HG03342 (cell line): ENCODE measurements around the gene TNNT3.

Experiments
- ATAC-seq: cut with Tn5 transposase; IDR thresholded peaks from one replicate; pipeline ENCODE4 v1.9.1; 2021; ENCODE audit warnings: mild to moderate bottlenecking, moderate library complexity; ENCODE audit not compliant: unreplicated experiment

TNNT3 gene

GRCh38 chr11:1920909-1921573 lies 1.5 kb downstream of the TNNT3 start:
- ATAC-seq = no peak

- no peak for ATAC-seq
These were observed 2.2 kb downstream of the TNNT3 start for GRCh38 chr11:1921574-1922141.

- ATAC-seq = no peak
These were observed 3.1 kb downstream of the TNNT3 start for GRCh38 chr11:1922481-1923081.

GRCh38 chr11:1923201-1923956 lies 3.9 kb downstream of the TNNT3 start:
- ATAC-seq = no peak

GRCh38 chr11:1924181-1924580 lies 4.7 kb downstream of the TNNT3 start:
- no peak for ATAC-seq

- no peak for ATAC-seq
These were observed 5.3 kb downstream of the TNNT3 start for GRCh38 chr11:1924646-1925372.

- no peak for ATAC-seq
These were observed 6.1 kb downstream of the TNNT3 start for GRCh38 chr11:1925373-1926155.

GRCh38 chr11:1926156-1927025 lies 6.9 kb downstream of the TNNT3 start:
- ATAC-seq = no peak

- ATAC-seq = no peak
These were observed 7.7 kb downstream of the TNNT3 start for GRCh38 chr11:1927026-1927847.

- no peak for ATAC-seq
These were observed 8.5 kb downstream of the TNNT3 start for GRCh38 chr11:1927848-1928469.

GRCh38 chr11:1928470-1928890 lies 9.0 kb downstream of the TNNT3 start:
- ATAC-seq = no peak

- ATAC-seq = no peak
These were observed 9.5 kb downstream of the TNNT3 start for GRCh38 chr11:1928891-1929541.

- ATAC-seq = no peak
These were observed 10.3 kb downstream of the TNNT3 start for GRCh38 chr11:1929621-1930461.

- ATAC-seq = no peak
These were observed 10.9 kb downstream of the TNNT3 start for GRCh38 chr11:1930462-1930830.

- ATAC-seq = no peak
These were observed 12.0 kb downstream of the TNNT3 start for GRCh38 chr11:1931341-1932104.

GRCh38 chr11:1932105-1932480 lies 12.6 kb downstream of the TNNT3 start:
- no peak for ATAC-seq
